Neutrophil (primary cell): ENCODE measurements around the gene GTF2A2.

ENCODE experiments used
- H3K27ac ChIP-seq: fragments of 200-600 bp; sonication (generic); 2 replicates; pipeline ENCODE4 v1.5.1; 2016; ENCODE audit warnings: mild to moderate bottlenecking, moderate library complexity
- H3K27me3 ChIP-seq: fragments of 200-600 bp; sonication (generic); 2 replicates; pipeline ENCODE4 v1.6.0; 2016; ENCODE audit warnings: mild to moderate bottlenecking
- H3K36me3 ChIP-seq: fragments of 200-600 bp; sonication (generic); 2 replicates; pipeline ENCODE4 v1.5.1; 2017
- H3K4me1 ChIP-seq, 2 experiments: fragments of 200-600 bp in 1 of 2; sonication (generic) in 1 of 2; 1 replicate in 1 of 2; 2 replicates in 1 of 2; pipeline versions ENCODE4 v1.5.1 to v1.6.1; 2013 to 2016; ENCODE audit warnings: low read depth in 1 of 2, low read length in 1 of 2, mild to moderate bottlenecking in 1 of 2, moderate library complexity in 1 of 2; ENCODE audit not compliant: control insufficient read depth in 1 of 2, insufficient read depth in 1 of 2
- H3K4me3 ChIP-seq, 2 experiments: fragments of 200-600 bp in 1 of 2; sonication (generic) in 1 of 2; 1 replicate in 1 of 2; 2 replicates in 1 of 2; pipeline ENCODE4 v1.5.1; 2013 to 2016; ENCODE audit warnings: low read depth in 1 of 2, low read length in 1 of 2, mild to moderate bottlenecking in 1 of 2, moderate library complexity in 1 of 2
- H3K9me3 ChIP-seq: fragments of 200-600 bp; sonication (generic); 2 replicates; pipeline ENCODE4 v1.5.1; 2016
- CTCF ChIP-seq: fragments of 200-600 bp; sonication (generic); IDR thresholded peaks from 2 replicates; pipeline ENCODE4 v1.5.1; 2016; ENCODE audit warnings: antibody characterized with exemption

Gene GTF2A2

GRCh38 chr15:59618406-59618805 lies 38.9 kb downstream of the GTF2A2 start:
- no peak overlapping the region for H3K27ac ChIP-seq
- no peaks in the 10 kb centered on the region for H3K9me3 ChIP-seq
- H3K27me3 ChIP-seq, result peaks cover 50% of the 10 kb centered on the region
- H3K4me1 ChIP-seq, result no peaks in the 10 kb centered on the region
- no peaks in the 10 kb centered on the region for H3K36me3 ChIP-seq
- no peak for TF ChIP-seq CTCF
- no peak overlapping the region for H3K4me3 ChIP-seq

- Histone ChIP-seq H3K27me3 (peaks cover 63% of the 10 kb centered on the region), H3K4me1 (no peaks in the 10 kb centered on the region), H3K36me3 (no peaks in the 10 kb centered on the region), H3K27ac (no peak overlapping the region), H3K9me3 (no peaks in the 10 kb centered on the region), H3K4me3 (no peak overlapping the region)
- no peak for TF ChIP-seq CTCF
Observed at GRCh38 chr15:59616379-59616778, 40.9 kb downstream of the GTF2A2 start.

- Histone ChIP-seq H3K27ac (no peak overlapping the region), H3K27me3 (peaks cover 63% of the 10 kb centered on the region), H3K4me3 (no peak overlapping the region), H3K36me3 (no peaks in the 10 kb centered on the region), H3K4me1 (no peaks in the 10 kb centered on the region), H3K9me3 (no peaks in the 10 kb centered on the region)
- no peak for TF ChIP-seq CTCF
Observed at GRCh38 chr15:59615661-59616060, 41.7 kb downstream of the GTF2A2 start.

GRCh38 chr15:59614153-59614552 lies 43.2 kb downstream of the GTF2A2 start:
- Histone ChIP-seq H3K27ac (no peak overlapping the region), H3K9me3 (no peaks in the 10 kb centered on the region), H3K4me3 (no peak overlapping the region), H3K27me3 (peaks cover 61% of the 10 kb centered on the region), H3K36me3 (no peaks in the 10 kb centered on the region), H3K4me1 (no peaks in the 10 kb centered on the region)
- no peak for TF ChIP-seq CTCF

GRCh38 chr15:59611276-59612260 lies 45.7 kb downstream of the GTF2A2 start, which contains the start of gene GCNT3:
Gene GCNT3, plus strand, starts transcription at chr15:59611783. Its CDS starts 6,456 bp downstream, at chr15:59618239.
- no peaks in the 10 kb centered on the region for H3K36me3 ChIP-seq
- no peak for TF ChIP-seq CTCF
- peaks cover 60% of the 10 kb centered on the region for H3K27me3 ChIP-seq
- H3K4me3 ChIP-seq, result no peak within 1 kb of the TSS
- H3K27ac ChIP-seq, result no peak within 1 kb of the TSS
- H3K9me3 ChIP-seq, result no peaks in the 10 kb centered on the region
- no peaks in the 10 kb centered on the region for H3K4me1 ChIP-seq
